DMS79 treated with DMSO at 0.1 percent for 48 hours (cell line): Measurements from ENCODE around the gene FUZ.

Experiments used
- DNase-seq: peaks from one replicate; lab custom pipeline; 2025; lab: John Stamatoyannopoulos, UW

FUZ gene

GRCh38 chr19:49779731-49780555 lies 33.1 kb downstream of the FUZ start:
- no peak for DNase-seq

- DNase-seq, result no peak
These were observed 36.7 kb downstream of the FUZ start for GRCh38 chr19:49776371-49776764.

DNA sequence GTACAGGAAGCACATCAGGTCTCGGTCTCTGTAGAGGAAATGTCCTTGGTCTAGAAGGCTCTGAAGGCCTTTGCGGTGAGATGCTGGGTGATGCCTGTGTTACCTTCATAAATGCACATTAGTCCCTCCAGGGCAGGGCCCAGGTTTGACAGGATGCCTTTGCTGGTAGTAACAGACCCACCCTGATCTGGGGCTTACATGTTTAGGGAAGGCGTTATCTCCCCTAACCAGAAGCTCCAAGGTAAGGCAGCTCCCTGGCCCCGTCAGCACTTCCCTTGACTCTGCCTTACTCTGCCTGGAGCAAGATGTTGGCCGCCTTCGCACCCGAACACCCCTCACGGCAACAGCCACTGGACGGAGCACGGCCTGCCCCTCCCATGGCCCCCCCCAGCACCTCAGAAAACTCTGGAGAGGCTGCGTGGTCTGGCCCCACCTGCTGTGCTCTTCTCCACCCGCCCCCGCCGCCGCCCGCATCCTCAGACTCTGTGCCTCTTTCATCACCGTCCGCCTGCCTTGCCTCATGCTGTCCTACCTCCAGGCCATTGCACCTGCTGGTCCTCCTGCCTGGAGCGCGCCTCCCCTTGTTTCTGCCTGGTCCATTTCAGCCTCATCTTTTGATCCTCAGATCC lies 37.2 kb downstream of the FUZ start:
- DNase-seq, result no peak

DNA sequence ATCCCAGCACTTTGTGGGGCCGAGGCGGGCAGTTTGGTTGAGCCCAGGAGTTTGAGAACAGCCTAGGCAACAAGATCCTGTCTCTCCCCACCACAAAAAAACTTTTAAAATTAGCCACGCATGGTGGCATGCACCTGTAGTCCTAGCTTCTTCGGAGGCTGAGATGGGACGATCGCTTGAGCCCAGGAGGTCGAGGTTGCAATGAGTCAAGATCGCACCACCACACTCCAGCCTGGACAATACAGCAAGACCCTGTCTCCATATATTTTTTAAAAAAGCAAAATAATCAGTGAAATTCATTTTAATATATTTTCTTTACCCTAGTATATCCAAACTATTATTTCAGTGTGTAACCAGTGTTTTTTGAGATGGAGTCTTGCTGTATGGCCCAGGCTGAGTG lies 38.1 kb downstream of the FUZ start:
- no peak for DNase-seq

DNA sequence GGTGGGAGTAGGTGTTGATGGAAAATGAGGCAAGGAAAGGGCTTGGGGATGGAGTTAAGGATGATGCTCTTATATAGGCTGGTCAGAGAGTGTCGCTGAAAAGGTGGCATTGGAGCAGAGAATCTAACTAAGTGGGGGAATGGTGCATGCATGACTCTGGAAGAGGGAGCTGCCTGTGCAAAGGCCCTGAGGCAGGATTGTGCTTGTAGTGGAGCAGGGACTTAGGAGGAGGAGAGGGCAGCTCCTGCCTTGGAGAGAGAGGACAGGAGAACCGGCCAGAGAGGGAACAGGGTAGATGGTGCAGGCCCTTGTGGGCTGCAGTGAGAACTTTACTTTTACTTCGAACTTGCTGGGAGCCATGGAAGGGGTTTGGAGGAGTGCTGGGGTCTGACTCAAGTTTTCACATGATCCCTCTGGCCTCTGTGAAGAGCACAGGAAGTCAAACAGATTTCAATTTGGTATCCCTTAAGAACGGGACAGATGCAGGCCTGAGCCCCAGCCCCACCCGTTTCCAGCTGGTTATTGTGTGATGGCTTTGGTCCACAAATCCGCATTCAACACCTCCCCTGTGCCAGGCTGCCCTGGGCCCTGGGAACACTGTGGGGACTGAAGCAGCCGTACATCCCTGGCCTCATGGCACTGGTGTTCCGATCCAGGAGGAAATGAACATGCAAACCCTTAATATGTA lies 39.3 kb downstream of the FUZ start:
- no peak for DNase-seq

GRCh38 chr19:49772850-49773432 lies 40.2 kb downstream of the FUZ start:
- DNase-seq, result no peak

DNA sequence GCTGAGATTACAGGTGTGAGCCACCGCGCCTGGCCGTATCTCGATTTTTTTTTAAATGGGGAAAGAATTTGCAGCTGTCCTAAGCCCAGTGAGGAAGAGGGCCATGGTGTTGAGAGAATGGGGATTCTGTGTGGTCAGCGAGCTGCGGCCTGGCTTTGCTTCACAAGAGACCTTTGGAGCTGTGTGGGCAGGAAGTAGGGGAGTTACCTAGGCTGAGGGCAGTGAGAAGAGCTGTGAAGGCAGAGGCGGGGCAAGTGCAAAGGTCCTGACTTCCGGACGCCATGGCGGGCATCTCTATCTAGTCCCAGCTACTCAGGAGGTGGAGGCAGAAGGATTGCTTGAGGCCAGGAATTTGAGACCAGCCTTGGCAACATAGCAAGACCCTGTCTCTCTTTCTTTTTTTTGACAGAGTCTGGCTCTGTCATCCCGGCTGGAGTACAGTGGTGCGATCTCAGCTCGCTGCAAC lies 41.4 kb downstream of the FUZ start:
- DNase-seq, result no peak

- DNase-seq, result no peak
These were observed 42.6 kb downstream of the FUZ start for GRCh38 chr19:49770529-49770928.

DNA sequence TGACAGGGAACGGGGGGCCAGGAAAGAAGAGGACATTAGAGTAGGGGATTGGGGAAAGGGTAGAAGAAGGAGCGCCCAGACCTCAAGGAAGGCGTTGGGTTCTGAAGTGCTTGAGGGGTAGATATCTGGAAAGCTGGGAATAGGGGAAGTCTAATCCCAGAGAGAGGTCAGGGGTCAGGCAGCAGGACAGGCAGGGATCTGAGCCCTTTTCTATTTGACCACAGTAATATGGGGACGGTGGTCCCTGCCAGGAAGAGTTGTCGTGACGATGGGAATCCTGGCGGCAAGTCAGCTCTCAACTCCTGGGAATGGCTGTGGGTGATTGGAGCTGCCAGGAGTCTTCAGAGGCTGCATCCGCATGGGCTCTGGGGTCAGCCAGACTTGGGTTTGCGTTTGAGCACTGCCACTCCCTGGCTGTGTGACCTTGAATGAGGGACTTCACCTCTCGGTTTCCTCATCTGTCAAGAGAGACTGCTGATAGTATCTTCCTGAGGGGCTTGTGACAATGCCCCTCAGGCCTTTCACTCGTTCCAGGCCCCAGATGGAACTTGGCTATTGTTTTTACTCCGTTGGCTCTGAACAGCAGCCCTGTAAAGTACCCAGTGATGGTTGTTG lies 45.0 kb downstream of the FUZ start:
- no peak for DNase-seq

DNA sequence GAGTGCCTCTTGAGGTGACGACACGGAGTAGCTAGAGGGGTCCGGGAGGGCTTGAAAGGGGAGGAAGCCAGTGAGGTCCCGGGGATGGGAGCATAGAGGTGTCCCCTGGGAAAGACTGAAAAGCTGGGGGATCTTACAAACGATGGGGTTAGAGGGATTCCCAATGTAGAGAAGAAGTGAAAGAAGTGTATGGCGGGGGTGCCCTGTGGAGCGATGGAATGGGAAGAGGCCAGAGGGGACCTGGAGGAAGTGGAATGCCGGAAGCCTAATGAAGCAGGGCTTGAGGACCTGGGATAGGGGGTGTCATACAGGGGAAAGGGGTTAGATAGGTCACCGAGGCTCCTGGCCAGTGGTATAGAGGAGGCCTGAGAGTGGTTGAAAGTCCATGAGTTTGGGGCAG lies 45.7 kb downstream of the FUZ start:
- DNase-seq, result no peak

DNA sequence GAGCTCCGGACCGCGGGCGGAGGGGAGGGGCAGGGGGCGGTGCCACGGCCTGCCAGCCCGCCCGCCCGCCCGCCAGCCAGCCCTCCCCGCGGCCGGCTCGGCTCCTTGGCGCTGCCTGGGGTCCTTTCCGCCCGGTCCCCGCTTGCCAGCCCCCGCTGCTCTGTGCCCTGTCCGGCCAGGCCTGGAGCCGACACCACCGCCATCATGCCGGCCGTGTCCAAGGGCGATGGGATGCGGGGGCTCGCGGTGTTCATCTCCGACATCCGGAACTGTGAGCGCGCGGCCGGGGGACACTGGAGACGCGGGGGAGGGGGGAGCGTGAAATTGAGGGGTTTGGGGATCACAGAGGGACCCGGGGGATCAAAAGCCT lies 46.2 kb downstream of the FUZ start, which contains the start of gene AP2A1:
Gene AP2A1 (plus strand): TSS at position 72 of the 370 bp plus-strand sequence. CDS start 133 bp downstream, at position 205.
- DNase-seq, result no peak

DNA sequence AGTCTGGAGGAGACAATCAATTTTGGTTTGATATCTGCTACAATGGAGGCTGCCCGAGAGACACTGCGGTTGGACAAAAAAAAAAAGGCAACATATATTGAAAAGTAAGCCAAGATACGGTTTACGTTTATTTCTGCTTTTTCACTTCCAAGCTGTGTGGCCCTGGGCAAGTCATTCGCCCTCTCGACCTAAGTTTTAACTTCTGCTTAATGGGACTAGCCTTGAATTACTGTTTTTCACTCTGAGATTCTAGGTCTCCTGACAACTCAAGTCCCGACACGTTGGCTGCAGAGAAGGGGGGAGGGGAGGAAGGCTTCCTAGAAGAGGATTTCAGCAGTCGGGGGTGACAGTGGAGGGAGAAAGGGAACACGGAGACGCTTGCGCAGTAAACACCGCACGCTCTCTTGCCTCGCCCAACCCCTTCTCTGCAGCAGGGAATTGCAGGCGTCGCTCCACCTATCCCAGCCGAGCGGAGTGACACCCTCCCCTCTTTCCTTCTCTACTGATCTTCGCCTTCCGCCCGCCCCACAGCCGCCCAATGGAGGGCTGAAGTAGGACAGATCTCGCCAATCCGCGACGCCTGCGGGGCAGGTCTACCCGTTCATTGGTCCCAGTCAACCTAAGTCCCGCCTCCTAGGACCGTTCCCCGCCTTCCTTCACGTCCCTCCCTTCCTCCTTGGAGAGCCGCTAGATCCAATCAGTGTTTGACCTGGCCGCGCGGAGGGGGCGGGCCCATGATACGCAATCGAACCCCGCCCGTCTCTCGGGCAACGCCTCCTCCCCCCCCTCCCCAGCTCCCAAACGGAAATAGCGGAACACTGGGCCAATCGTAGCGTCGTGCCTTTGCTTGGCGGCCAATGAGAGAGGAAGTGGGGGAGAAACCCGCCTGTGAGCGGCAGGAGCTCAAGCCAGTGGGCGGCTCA lies 46.8 kb downstream of the FUZ start:
- DNase-seq, result peak; percentile 100

- no peak for DNase-seq
These were observed 48.8 kb downstream of the FUZ start for GRCh38 chr19:49764341-49764740.

GRCh38 chr19:49763230-49763629 lies 49.9 kb downstream of the FUZ start, which contains the start of gene TSKS:
Gene TSKS, minus strand, starts transcription at chr19:49763306. Its CDS starts 59 bp downstream, at chr19:49763247.
- DNase-seq, result no peak

DNA sequence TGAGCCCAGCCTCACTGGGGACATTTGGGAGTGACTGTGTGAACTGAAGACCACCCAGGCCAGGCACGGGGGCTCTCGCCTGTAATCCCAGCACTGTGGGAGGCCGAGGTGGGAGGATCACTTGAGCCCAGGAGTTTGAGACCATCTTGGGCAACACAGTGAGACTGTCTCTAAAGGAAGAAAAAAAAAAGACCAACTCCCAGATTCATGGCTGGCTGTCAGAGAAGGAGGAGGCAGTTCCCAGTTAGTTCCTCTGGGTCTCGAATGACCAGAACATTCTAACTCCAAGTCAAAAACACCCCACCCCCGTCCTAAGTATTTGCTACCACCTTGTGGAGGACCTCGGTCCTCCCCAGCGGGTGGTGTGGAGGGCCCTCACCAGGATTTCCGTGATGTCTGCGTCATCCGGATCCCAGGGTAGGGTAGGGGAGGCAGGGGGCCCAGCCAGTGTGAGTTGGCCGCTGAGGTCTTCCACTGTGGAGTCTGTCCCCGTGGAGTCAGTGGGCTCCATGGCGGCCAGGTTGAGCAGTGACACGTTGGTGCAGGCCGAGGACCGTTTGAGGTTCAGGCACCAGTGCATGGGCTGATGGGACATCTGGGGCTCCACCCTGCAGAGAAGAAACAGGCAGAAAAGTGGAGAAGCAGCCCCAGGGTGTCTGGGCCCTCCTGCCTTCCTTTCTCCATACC lies 51.3 kb downstream of the FUZ start:
- no peak for DNase-seq

GRCh38 chr19:49761249-49761624 lies 51.9 kb downstream of the FUZ start:
- no peak for DNase-seq

GRCh38 chr19:49758292-49758691 lies 54.8 kb downstream of the FUZ start:
- DNase-seq, result no peak
